Ecto neural progenitor cell (in vitro differentiated cells): ENCODE results near the gene ABCF2.

Source experiments
- DNase-seq: peaks from one replicate; pipeline ENCODE4 v3.0.0-alpha.2; 2018; ENCODE audit warnings: low spot score

ABCF2 gene

DNA sequence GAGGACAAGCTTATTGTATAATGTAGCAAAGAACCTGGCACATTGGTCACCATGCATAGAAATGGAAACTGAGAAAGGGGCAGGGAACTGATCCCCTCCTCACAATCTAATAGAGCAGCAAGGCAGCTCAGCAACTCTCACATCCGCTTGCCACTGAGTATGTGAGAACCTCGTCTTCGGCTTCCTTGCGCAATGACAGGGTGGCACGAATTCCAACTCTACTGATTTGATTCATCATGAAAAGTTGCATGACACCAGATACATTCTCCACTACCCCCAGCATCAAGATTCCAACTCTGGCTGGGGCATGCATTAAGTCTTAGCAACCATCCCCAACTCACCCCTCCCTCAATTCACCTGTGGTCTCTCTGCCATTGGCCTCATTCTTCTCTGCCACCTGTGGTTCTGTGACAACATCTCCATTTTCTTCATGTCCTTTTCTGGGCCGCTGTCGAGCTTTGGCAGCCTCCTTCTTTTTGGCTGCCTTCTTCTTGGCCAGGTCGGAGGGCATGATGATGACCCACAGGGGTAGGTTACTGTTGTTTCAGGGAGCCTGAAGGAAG lies 976 bp downstream of the ABCF2 start:
- DNase-seq: no peak

DNA sequence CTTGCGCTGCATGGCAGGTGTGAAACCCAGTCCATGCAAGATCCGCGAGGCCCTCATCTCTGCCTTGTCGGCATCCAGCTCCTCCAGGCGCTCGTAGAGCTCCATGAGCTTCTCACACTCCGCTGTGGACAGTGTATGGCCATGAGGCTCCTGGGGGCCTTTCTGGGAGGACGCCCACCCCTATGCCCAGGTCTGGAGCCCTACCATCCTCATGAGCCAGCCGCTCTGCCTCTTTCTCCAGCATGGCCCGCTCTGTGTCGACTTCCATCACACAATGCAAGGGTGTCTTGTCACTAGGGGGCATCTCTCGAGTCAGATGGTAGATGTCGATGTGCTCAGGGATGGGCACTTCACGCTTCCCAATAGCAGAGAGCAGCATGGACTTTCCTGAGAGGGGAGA lies 3.3 kb downstream of the ABCF2 start:
- no peak for DNase-seq

DNA sequence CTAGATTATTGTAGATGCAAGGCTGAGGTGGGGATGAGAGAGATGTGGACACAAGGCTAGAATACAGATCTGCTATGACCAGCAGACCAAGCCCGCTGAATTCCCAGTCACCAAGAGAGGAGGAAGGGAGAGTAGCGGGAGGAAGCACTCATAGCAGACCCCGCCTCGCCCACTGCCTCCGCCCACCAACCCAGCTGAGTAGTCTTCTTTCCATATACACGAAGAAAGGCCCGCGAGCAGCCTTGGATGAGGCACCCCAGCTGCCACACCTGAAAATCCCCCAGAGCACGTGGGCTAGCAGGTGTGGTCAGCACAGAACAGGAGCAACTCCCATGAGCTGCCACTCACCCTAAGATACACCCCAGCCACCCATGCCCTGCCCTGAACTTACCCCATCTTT lies 8.8 kb downstream of the ABCF2 start:
- DNase-seq: no peak

DNA sequence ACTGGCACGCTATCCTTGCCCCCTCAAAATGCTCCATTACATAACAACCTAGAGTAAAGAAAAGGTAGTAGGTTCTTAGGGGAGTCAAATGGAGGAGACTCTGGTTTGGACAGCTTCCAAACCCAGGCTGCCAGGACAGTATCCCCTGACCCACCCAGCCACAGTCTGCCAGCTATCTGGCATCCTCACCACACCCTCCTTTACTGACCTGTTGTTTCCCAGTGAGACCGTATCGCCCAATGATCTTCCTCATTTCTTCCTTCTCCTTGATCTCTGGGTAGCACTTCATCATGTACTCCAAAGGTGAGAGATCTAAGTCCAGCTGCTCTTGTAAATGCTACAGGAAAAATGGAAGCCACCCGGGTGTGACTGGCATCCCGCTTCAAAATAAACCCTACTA lies 11.6 kb downstream of the ABCF2 start:
- no peak for DNase-seq

DNA sequence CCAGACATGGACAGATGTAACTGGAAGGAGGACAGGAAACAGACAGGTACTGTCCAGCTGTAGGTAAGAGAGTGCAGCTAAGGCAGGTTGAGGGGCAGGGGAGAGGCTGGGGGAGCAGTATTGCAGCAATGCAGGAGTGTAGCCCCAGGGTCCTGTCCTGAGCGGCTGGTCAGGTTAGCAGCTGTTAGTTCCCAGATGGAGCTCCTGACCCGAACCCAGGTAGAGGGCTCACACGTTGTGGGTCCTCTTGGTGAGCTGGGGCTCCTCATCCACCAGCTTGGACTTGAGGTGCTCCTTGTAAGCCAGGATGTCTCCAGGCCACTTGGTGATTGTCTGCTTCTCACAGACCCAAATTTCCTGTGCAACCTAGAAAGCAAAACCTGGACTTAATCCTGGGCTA lies 13.2 kb downstream of the ABCF2 start:
- no peak for DNase-seq

DNA sequence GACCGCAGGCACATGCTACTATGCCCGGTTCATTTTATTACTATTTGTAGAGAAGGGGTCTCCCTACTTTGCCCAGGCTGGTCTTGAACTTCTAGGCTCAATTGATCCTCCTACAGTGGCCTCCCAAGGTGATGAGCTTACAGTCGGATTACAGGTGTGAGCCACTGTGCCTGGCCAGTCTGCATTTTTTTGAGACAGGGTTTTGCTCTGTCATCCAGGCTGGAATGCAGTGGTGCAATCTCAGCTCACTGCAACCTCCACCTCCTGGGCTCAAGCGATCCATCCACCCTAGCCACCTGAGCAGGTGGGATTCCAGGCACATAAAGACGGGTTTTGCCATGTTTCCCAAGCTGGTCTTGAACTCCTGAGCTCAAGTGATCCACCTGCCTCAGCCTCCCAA lies 14.4 kb downstream of the ABCF2 start:
- DNase-seq: no peak

DNA sequence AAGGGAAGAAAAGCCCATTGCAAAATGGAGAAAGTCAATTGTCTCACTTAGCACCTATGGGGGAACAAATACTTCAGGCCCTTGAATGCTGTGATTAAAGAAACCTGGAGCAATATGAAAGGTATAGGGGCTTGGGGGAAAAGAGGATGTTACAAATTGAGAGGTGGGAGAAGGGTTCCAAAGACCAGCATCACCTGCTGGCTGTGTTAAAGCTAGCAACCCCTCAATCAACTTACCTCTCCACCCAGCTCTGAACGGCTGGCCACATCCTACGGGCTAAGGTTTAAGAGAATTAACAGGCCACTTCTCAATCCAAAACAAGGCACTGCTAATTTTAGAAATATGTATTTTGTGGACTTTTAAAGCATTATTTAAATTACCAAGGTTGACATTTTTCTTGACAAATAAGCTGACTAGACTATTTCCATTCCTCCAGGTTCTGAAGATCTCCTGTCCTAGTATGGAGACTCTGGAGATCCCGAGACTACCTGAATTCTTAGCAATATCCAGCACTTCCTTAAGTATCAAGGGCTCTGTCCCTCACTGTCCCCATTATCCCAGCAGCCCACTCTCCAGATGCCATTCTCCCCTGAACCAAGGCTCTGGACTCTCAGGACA lies 15.7 kb downstream of the ABCF2 start:
- DNase-seq: no peak

DNA sequence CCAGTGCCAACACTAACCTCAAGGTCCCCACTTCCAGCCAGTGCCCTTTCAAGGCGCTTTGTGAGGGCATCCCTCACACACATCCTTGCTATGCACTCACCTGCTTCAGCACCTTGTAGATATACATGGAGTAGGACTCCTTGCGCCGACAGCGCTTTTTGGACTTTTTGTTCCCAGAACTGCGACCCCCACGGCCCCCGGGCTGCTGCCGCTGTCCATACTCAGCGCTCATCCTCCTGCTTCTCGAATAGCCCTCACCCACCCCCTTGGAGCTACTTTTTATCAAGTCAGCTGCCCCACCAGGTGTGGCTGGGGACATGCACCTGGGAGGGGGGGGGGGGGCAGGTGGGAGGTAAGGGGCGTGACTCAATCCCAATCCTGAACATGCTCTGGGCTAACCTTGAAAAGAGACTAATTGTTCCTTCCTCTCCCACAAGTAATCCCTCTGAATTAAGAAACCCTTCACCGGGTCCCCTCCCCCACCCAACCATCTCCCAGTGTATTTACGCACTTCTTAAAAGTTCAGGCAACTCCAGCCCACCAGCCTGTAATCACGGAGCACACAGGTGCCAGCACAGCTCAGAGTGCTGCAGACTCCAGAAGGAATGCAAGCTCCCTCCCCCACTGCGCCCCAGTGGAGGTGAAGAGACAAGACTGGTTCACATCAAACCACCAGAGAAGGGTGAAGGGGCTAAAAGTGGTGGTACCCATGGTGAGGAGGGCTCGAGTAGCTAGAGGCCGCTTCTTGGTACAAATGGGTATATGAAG lies 16.7 kb downstream of the ABCF2 start, which contains the start of gene H2BK1:
TSS of gene H2BK1 (minus strand) at position 402 of the 768 bp plus-strand sequence. CDS start at position 232, 170 bp downstream.
- no peak for DNase-seq

DNA sequence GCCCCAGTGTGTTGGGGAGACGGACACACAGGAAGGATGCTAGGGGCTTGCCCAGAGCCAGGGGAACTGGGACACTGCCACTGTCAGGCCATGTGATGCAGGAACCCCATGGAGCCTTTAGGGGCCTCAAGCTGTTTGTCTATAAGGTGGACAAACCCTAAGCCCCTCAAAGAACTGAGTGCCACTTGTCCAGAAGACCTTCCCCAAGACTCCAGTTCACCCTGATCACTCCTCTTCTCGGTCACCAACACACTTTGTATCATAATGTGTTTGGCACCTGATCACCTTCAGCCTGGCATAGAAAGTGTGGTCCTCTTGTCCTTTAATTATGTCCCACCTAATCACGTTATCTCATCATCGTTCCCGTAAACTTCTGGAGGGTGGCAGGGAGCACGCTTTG lies 17.4 kb downstream of the ABCF2 start:
- no peak for DNase-seq

DNA sequence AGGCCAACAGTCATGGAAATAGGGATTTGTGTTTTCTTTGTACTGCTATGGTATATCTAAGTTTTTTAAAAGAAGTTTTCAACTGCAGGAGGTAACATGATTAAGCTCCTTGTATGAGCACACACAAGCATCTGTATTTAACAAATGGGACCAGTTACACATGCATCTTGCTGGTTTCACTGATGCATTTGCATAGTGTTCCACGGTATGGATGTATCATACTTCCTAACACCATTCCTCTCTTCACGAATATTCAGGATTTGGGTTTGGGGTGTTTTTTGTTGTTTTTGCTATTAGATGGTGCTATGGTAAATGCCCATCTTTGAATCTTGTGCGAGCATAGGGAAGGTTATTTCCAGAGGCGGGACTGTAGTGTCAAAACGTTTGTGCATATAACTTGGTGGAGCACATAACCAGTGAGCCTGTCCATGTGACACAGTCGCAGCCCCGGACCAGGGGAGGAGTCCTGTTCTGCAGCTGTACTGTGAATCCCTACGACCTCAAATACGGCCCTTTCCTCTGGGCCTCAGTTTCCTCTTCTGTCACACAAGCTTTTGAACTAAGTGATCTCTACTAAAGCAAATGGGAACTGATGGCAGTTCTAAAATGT lies 18.6 kb downstream of the ABCF2 start:
- DNase-seq: no peak

DNA sequence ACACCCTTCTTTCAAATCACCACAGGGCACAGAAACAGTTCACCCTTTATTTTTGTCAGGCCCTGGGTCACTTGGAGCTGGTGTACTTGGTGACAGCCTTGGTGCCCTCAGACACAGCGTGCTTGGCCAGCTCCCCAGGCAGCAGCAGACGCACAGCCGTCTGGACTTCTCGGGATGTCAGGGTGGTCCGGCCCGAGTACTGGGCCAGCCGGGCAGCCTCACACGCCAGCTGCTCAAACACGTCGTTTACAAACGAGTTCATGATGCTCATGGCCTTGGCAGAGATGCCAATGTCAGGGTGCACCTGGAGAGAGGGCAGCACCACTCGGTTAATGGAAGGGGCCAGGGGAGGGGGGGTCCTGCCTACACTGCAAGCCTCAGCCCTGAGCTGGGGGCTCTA lies 19.2 kb downstream of the ABCF2 start:
- no peak for DNase-seq

DNA sequence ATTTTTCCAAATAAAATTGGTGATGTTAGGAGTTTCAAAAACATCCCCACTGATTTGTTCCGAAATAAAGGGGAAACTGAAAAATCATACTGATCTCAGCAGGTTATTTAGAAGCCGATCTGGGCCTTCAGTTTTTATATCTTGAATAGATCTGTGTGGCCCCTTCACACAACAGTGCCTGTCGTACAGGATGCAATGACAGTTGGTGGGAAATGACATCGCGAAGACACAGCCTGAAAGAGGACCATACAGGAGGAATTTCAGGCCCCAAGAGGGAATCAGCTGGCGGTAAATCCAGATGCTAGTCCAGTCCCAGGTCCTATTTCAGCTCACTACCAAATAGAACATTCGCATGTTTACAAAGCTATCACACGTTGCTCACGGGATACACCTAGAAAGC lies 19.7 kb downstream of the ABCF2 start:
- DNase-seq: no peak

DNA sequence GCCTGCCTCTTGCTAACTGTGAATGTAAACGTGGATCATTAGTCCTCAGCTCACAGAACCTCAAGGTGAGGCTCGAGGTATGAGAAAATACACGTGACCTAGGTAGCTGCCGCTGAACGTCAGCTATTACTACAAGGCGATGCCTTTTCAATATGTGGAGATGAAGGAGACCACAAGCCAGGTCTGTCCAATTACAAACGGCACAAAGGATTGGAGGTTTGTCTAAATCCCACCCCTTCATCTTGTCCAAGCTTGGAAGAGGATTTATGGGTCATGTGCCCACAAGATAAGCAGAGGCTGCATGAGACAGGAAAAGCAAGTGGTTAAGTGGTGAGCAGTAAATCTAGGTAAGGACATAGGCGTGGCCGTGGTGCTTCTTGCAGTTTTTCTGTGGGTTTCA lies 20.1 kb downstream of the ABCF2 start:
- no peak for DNase-seq

DNA sequence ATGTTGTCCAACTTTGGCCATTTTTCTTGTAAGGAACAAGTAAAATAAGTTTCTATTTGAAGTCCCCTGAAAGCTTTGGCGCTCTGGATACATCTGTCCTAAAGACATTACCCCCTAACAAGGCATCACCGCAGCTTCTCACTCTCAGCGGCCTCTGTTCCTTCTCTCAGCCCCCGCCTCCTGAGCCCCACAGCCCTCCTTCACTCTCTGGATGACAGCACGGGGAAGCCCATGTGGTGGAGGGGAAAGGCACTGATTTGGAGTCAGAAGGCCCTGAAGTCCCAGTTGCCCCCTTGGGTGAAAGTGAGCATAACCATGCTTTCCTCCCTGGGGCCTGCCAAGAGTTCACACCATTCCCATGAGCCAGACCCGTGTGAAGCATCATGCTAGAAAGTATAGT lies 21.3 kb downstream of the ABCF2 start:
- DNase-seq: no peak

DNA sequence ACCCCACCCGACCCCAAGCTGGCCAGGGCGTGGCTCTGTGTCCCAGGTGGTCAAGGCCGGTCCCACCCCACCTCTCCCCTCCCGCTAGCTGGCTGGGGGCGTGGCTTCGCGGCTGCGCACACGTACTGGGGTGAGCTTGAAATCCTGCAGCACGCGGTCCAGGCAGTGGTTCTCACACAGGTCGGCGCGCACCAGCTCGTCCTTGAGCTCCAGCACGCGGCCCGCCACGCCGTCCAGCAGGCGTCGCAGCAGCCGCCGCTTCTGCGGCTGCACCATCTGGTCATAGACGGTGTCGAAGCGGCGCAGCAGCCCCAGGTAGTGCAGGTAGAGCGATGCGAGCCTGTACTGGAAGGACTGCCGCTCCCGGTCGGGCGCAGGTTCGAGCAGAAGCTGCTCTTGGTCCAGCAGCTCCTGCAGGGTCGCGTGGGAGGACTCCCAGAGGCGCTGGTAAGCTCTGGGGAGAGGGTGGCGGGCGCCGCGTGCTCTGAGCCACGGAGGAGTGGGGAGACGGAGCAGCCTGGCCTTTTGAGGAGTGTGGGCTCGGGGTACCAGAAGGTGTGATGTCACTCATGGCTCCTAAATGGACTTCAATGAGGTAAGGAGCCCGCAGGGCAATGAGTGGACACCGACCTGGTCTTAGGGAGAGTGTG lies 22.5 kb downstream of the ABCF2 start:
- no peak for DNase-seq

DNA sequence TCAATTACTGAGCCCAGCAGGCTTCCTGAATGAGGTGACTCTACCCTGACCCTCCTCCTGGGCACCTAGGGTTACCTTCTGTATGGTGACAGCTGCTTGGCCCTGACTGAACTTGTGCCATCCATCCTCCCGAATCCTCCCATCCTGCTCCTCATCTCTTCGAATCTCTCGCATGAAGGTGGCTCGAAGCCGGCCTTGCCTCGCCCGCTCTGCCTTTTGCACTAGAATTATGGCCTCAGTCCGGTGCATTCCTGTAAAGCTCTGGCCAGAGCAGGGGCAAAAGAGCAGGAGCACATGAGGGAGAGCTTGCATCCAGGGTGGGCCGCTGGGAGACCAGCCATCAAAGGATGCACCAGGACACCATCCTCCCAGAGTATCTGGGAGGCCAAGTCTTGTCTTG lies 24.2 kb downstream of the ABCF2 start:
- DNase-seq: no peak

DNA sequence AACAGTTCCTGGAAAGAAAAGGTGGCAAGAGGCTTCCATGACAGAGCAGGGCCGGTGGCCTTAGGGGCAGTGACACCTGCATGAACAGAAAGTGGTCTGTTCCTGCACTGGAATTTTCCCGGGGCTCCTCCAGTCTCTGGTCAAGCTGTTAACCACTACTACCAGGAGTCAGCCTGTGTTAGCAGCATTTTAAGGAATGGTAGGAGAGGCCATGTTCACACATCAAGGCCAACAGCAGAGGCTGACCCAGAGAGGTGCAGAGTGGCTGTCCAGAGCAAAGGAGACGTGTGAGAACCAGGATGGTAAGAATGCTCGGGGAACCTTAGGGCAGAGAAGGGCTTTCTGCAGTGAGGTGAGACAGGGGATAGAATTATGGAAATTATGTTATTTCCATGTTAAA lies 25.3 kb downstream of the ABCF2 start:
- DNase-seq: no peak

DNA sequence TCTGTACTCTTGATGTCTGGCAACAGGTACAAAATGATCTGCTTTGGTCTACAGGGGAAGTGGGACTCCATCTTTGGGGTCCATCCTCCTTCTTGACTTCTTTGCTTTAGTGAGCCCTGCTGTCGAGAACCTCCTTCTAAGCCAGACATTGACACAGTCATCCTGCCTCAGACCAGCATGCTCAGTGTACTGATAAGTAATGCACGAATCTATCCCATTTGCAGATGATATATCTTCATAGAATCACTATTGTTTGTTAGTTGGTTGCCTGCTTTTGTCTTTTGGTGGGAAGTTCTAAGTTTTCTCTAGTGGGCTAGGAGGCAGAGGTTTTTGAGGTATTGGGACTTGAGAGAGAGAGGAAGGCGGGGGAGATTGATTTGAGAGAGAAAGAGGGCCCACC lies 25.7 kb downstream of the ABCF2 start:
- no peak for DNase-seq

DNA sequence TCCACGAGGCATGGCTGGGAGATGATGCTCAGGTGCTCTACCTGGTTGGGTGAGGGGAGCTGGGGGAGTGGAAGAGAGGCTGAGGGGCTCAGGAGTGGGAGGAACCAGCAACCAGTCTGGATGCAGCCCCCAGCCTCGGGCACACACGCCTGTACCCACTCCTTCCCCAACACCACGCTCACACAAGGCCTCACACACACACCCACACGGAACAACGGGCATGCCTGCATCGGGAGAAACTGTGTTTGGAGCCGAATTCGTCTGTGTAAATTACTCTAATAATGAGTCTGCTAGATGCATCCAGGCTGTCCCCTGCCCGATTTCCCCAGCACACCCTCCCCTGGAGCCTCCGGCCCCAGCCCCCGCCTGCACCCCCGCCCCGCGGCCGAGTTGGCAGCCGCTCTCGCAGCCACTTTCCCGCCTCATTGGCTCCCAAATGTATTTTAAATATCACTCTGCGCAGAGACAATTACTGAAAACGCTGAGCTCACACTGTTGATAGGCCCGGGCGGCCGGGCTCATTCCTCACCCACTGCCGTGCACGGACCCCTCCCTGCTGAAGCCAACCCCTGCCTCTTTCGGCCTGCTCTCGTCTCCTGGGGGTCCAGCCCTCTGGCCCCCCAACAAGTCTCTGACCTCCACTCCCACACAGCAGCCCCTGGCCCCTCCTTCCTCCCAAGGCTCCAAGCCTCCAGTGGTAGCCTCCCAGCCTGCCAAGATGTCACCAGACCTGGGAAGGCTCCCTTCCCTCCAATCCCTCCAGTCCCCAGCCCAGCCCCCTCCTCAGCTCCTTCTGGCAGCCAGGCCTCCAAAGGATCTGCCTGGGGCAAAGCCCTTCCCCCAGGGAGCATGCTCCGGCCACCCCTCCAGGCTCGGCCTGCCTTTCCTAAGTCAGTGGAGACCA lies 27.8 kb downstream of the ABCF2 start:
- DNase-seq: peak; percentile 69

DNA sequence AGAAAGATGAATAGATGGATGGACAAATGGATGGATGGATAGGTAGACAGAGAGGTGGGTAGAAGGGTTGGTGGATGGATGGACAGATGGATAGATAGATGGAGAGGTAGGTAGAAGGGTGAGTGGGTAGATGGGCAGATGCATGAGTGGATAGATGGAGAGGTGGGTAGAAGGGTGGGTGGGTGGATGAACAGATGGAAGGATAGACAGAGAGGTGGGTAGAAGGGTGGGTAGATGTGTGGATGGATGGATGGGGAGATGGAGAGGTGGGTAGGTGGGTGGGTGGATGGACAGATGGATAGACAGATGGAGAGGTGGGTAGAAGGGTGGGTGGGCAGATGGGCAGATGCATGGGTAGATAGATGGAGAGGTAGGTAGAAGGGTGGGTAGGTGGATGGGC lies 29.1 kb downstream of the ABCF2 start:
- DNase-seq: no peak

DNA sequence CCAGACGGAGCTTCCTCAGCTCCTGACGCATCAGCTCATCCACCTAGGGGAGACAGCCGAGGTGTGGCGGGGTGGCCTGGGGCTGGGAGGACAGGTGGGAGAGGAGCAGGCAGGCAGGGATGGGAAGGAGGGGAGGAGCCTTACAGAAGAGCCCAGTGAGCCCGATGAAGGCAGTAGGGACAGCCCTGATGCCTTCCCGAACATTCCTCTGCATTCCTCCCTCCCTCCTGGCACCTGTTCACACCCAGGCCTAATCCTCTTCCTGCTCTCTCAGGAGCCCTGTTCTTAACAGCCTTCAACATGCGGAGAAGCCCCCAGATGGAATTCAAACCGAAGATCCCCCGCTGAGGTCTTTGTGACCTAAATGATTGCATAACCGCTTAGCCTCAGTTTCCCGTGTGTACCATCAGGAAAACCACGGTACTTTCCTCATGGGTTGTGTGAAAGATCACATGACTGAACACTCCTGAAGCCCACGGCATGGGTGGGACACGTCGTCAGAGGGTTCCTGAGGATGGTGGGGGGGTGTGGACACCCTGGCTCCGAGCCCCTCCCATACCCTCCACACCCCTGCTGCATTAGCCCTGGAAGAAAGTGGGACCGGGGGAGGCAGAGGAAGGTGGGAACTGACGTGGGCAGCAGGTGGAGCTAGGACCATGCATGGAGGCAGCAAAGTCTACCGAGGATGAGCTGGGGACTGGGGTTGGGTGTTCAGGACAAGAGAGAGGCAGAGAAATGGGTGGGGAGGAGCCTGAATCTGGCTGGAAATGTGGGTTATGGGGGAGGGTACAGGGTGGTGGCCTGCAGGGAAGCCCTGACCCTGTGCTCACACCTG lies 31.2 kb downstream of the ABCF2 start:
- no peak for DNase-seq
